WERI-Rb-1 (cell line): ENCODE data around the gene PFN4.

ENCODE experiments used
- DNase-seq: peaks from one replicate; pipeline ENCODE4 v3.0.0-alpha.2; 2020
- H3K27ac ChIP-seq: fragments of 250-450 bp; sonication (Bioruptor Pico); 2 replicates; pipeline ENCODE4 v1.5.1; 2020; ENCODE audit warnings: mild to moderate bottlenecking, moderate library complexity
- H3K27me3 ChIP-seq: fragments of 250-450 bp; sonication (Bioruptor Pico); 2 replicates; pipeline ENCODE4 v1.5.1; 2021; ENCODE audit warnings: mild to moderate bottlenecking, low read depth, moderate library complexity; ENCODE audit not compliant: insufficient read depth, severe bottlenecking
- H3K36me3 ChIP-seq: fragments of 250-450 bp; sonication (Bioruptor Pico); 2 replicates; pipeline ENCODE4 v1.5.1; 2020; ENCODE audit warnings: mild to moderate bottlenecking, moderate library complexity
- H3K4me3 ChIP-seq: 2 replicates; pipeline ENCODE4 v1.5.1; 2011; ENCODE audit warnings: low read depth, mild to moderate bottlenecking, control low read depth, low read length
- H3K9me3 ChIP-seq: fragments of 250-450 bp; sonication (Bioruptor Pico); 2 replicates; pipeline ENCODE4 v1.5.1; 2021; ENCODE audit warnings: mild to moderate bottlenecking, moderate library complexity; ENCODE audit not compliant: severe bottlenecking
- TF ChIP-seq, protein P1 (sequence below): IDR thresholded peaks from 2 replicates; pipeline ENCODE4 v1.5.1; 2011; ENCODE audit warnings: low read depth, mild to moderate bottlenecking, control low read depth, inconsistent platforms, low read length

The PFN4 gene, protein sequence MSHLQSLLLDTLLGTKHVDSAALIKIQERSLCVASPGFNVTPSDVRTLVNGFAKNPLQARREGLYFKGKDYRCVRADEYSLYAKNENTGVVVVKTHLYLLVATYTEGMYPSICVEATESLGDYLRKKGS

DNA sequence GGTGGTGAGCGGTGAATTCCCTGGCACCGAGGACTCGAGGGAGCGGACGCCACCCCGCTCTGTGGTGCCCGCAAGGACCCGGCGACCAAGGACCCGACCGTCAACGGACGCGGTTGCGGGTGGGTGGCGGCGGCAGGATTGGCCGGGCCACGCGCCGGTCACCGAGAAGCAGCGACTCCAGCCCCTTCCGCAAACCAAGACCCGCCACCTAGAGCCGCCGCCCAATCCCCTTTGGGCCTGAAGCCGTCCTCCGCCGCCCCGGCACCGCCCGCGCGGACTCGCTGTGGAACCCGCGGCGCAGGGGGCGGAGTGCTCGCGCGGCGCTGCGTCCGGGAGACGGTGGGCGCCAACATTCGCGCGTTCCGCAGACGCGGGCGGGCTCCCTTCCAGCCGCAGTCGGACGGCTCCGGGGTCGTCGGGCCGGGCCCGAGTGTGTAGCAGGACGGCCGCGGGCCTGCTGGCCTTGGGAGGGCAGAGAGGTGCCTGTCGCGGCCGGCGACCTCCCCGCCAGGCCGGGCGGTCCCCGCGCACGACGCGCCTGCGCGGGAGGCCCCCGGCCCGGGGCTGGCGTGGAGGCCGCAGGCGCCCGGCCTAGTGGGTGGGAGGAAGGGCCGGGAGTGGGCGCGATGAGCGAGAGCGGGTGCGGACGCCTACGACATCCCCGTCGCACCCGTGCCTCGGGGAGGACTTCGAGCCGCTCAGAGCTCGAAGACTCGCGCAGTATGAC, at the start of gene PFN4, which contains the start of gene FAM228B:
PFN4 (minus strand) TSS at position 140 of the 727 bp plus-strand sequence. CDS start 799 bp downstream, outside the sequence.
FAM228B (plus strand) TSS at position 275 of the 727 bp plus-strand sequence. CDS start 893 bp downstream, outside the sequence.
- no peaks in the 10 kb centered on the region for H3K27me3 ChIP-seq
- TF ChIP-seq, protein P1, sequence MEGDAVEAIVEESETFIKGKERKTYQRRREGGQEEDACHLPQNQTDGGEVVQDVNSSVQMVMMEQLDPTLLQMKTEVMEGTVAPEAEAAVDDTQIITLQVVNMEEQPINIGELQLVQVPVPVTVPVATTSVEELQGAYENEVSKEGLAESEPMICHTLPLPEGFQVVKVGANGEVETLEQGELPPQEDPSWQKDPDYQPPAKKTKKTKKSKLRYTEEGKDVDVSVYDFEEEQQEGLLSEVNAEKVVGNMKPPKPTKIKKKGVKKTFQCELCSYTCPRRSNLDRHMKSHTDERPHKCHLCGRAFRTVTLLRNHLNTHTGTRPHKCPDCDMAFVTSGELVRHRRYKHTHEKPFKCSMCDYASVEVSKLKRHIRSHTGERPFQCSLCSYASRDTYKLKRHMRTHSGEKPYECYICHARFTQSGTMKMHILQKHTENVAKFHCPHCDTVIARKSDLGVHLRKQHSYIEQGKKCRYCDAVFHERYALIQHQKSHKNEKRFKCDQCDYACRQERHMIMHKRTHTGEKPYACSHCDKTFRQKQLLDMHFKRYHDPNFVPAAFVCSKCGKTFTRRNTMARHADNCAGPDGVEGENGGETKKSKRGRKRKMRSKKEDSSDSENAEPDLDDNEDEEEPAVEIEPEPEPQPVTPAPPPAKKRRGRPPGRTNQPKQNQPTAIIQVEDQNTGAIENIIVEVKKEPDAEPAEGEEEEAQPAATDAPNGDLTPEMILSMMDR, result no peak
- H3K36me3 ChIP-seq, result no peaks in the 10 kb centered on the region
- H3K27ac ChIP-seq, result peak within 1 kb of the TSS; percentile 90
- no peaks in the 10 kb centered on the region for H3K9me3 ChIP-seq
- DNase-seq, result peak; percentile 97
- H3K4me3 ChIP-seq, result peak within 1 kb of the TSS; percentile 79

DNA sequence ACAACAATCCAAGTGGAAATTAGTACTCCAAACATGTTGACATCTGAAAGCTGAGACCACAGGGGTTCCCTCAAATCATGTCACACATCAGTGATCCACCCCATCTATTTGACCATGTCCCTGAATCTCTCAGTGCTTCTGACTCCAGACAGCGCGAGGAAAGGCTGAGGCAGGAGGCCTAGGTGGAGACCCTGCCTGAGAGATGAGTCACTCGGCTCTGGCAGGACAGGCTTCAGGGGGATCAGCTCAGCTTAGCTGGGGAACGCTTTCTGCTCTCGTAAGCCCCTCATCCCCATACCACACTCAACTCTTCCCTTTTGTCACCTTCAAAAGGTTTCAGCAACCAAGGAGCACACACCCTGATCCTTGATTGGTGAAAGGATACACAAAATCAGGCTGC, 45.9 kb upstream of the PFN4 start:
- Histone ChIP-seq H3K4me3 (no peak overlapping the region), H3K27me3 (no peaks in the 10 kb centered on the region)
- TF ChIP-seq, protein P1, result no peak

DNA sequence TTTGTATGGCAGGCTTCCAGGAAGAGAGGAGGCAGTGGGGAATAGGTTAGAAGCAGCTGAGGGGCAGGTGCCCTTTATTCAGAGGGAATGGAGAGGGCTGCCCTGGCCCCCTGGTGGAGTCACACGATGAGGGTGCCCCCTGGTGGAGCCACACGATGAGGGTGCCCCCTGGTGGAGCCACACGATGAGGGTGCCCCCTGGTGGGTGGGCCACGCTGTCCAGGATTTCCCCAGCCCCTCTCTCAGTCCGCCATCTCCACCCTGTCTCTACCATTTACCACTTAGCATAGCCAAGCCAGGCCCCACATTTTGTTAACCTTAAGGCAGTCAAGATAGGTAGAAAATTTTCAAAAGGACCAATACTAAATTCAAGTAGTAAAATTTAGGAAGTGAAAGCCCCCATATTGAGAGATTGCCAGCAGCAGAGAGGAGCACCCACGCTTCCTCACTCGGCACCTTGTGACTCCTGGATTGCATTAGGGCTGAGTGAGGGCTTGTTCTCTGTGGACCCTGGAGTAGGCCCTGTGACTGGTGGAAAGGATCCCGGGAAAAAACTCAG, 41.4 kb upstream of the PFN4 start:
- H3K4me3 ChIP-seq, result no peak overlapping the region
- peaks cover 9% of the 10 kb centered on the region for H3K9me3 ChIP-seq
- no peaks in the 10 kb centered on the region for H3K36me3 ChIP-seq
- no peaks in the 10 kb centered on the region for H3K27me3 ChIP-seq
- peak; percentile 53 for DNase-seq
- H3K27ac ChIP-seq, result no peak overlapping the region
- TF ChIP-seq, protein P1, result peak; percentile 87

More for the DNA sequence above, 45.9 kb upstream of the PFN4 start:
- DNase-seq, result peak; percentile 61
- no peaks in the 10 kb centered on the region for H3K9me3 ChIP-seq
- H3K27ac ChIP-seq, result no peak overlapping the region
- no peaks in the 10 kb centered on the region for H3K36me3 ChIP-seq

DNA sequence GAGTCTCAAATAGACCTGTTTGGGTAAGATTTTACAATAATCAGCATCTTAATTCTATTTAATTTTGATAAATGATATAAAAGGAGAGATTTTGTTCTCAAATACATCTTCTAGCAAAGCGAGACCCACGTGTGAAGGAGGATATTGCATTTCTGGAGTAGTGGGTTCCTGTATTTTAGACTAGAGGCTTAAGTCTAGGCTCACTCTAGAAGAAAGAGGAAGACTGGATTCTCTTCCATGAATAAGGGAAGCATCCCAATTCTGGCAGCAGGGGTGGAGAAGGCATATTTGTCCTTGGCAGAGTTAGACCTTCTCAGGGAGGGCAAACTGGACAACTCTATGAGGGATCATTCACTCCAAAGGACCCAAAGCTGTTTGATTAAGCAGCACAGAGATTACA, 40.5 kb upstream of the PFN4 start:
- Histone ChIP-seq H3K36me3 (no peaks in the 10 kb centered on the region), H3K9me3 (peaks cover 9% of the 10 kb centered on the region), H3K4me3 (no peak overlapping the region), H3K27ac (no peak overlapping the region), H3K27me3 (no peaks in the 10 kb centered on the region)
- TF ChIP-seq, protein P1, result no peak
- no peak for DNase-seq

DNA sequence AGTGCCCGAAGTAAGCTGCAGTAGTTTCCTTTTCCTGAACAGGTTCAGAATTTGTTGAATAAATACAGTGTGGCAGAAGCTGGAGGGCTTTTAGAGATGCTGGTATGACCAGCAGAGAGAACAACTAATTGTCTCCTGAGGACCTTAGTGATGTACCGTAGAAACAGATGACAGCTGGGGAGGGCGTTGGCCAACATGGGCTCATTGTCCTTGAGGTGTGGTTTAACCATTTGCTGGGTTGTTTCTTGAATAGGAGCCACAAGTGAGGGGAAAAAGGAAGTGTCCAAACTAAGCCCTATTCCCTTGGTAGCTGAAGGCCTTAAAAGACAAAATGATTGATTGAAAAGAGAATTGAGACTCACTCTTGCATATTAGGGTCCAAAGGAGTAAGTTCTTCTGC, 40.1 kb upstream of the PFN4 start:
- Histone ChIP-seq H3K36me3 (no peaks in the 10 kb centered on the region), H3K27ac (no peak overlapping the region), H3K9me3 (peaks cover 9% of the 10 kb centered on the region), H3K27me3 (no peaks in the 10 kb centered on the region), H3K4me3 (no peak overlapping the region)
- TF ChIP-seq, protein P1, result no peak
- DNase-seq, result no peak
